ENCODE results near the gene GET4. TPM values are rescaled to one million over a fixed set of nuclear protein-coding genes. Genes with fewer than 3 reads are reported as not detected.

Gene GET4
- total and polyA plus RNA-seq, 2 of the 13 experiments (the other 11 are each of a cell fraction or from before 2014, with no cell fraction given), result 28.2 to 35.2 TPM

DNA sequence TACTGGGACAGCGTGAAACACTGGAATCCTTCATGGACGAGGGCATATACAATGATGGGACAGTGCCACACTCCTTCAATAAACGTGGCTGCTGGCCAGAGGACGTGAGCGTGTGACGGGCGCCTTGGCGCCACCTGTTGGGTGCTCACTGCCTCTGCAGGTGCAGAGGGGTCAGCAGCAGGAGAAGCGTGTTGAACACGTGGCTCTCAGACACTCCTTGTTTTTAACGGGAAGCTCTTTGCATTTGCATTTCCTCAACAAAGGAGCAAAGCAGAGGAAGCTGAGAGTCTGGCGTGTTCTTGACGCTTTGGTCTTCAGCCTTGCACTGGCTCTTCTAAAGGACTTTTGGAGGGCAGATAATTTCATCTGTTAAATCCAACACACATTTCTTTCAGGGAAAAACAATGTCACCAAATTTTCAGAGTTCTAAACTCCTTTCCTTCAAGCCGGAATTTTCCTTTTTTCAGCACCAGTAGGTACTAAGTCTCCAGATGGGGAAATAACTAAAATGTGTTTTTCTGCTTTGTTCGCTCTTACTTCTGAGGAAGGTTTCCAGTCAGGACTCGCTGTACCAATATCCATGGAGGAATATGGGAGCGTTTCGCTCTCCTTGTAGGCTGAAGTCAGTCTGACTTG lies 2.9 kb upstream of the GET4 start (continued):
- peak in 1 of 2 experiments; percentile 44; a peak in 1 of 4 replicates for TF ChIP-seq EP300 (IDR thresholded peaks at IDR 0.05; ENCODE audit: low read depth in 2 of 2, low read length in 2 of 2)
- no peak; the same call in 1 of the 2 replicates for TF ChIP-seq EP300 (CRISPR knock-in tag; IDR thresholded peaks at IDR 0.05; ENCODE audit: borderline replicate concordance)
- TF ChIP-seq ZSCAN31 (CRISPR knock-in tag; IDR thresholded peaks at IDR 0.05; ENCODE audit: low read depth), result peak; percentile 51; the same call in 1 of the 2 replicates
- peak; percentile 92 for TF ChIP-seq YEATS4 (CRISPR knock-in tag; IDR thresholded peaks at IDR 0.05; ENCODE audit: borderline replicate concordance)
- no peak for TF ChIP-seq ZNF530 (CRISPR knock-in tag; IDR thresholded peaks at IDR 0.05; ENCODE audit: low read depth)
- TF ChIP-seq NFE2 (CRISPR knock-in tag; IDR thresholded peaks at IDR 0.05), result no peak
- TF ChIP-seq MZF1 (CRISPR knock-in tag; IDR thresholded peaks at IDR 0.05; ENCODE audit: borderline replicate concordance), result no peak
- no peak for TF ChIP-seq DBP (CRISPR knock-in tag; IDR thresholded peaks at IDR 0.05; ENCODE audit: not compliant biosample characterization)
- TF ChIP-seq ZNF496 (CRISPR knock-in tag; IDR thresholded peaks at IDR 0.05; ENCODE audit: insufficient replicate concordance), result no peak
- TF ChIP-seq, protein P1, sequence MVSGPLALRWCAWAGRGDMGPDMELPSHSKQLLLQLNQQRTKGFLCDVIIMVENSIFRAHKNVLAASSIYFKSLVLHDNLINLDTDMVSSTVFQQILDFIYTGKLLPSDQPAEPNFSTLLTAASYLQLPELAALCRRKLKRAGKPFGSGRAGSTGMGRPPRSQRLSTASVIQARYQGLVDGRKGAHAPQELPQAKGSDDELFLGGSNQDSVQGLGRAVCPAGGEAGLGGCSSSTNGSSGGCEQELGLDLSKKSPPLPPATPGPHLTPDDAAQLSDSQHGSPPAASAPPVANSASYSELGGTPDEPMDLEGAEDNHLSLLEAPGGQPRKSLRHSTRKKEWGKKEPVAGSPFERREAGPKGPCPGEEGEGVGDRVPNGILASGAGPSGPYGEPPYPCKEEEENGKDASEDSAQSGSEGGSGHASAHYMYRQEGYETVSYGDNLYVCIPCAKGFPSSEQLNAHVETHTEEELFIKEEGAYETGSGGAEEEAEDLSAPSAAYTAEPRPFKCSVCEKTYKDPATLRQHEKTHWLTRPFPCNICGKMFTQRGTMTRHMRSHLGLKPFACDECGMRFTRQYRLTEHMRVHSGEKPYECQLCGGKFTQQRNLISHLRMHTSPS (CRISPR knock-in tag; IDR thresholded peaks at IDR 0.05; ENCODE audit: low read depth), result peak; percentile 27; the same call in 1 of the 2 replicates
- no peak for TF ChIP-seq TCF7L2 (IDR thresholded peaks at IDR 0.05; ENCODE audit: low read depth, low read length)
- TF ChIP-seq ZNF891 (CRISPR knock-in tag; IDR thresholded peaks at IDR 0.05), result no peak; the same call in 1 of the 2 replicates
- TF ChIP-seq GABPB1 (CRISPR knock-in tag; IDR thresholded peaks at IDR 0.05), result peak; percentile 75
- 0 out of 2 replicates have a peak, but pooled peaks have one; percentile 42 for TF ChIP-seq ZNF652 (CRISPR knock-in tag; IDR thresholded peaks at IDR 0.05; ENCODE audit: borderline replicate concordance, low read depth)
- TF ChIP-seq, protein P2, sequence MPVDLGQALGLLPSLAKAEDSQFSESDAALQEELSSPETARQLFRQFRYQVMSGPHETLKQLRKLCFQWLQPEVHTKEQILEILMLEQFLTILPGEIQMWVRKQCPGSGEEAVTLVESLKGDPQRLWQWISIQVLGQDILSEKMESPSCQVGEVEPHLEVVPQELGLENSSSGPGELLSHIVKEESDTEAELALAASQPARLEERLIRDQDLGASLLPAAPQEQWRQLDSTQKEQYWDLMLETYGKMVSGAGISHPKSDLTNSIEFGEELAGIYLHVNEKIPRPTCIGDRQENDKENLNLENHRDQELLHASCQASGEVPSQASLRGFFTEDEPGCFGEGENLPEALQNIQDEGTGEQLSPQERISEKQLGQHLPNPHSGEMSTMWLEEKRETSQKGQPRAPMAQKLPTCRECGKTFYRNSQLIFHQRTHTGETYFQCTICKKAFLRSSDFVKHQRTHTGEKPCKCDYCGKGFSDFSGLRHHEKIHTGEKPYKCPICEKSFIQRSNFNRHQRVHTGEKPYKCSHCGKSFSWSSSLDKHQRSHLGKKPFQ (CRISPR knock-in tag; IDR thresholded peaks at IDR 0.05; ENCODE audit: insufficient replicate concordance), result peak; percentile 75
- no peak for TF ChIP-seq ZNF703 (CRISPR knock-in tag; IDR thresholded peaks at IDR 0.05; ENCODE audit: borderline replicate concordance)

All from HepG2 (cell line).